Measurements from ENCODE around the gene KRT72.

DNA sequence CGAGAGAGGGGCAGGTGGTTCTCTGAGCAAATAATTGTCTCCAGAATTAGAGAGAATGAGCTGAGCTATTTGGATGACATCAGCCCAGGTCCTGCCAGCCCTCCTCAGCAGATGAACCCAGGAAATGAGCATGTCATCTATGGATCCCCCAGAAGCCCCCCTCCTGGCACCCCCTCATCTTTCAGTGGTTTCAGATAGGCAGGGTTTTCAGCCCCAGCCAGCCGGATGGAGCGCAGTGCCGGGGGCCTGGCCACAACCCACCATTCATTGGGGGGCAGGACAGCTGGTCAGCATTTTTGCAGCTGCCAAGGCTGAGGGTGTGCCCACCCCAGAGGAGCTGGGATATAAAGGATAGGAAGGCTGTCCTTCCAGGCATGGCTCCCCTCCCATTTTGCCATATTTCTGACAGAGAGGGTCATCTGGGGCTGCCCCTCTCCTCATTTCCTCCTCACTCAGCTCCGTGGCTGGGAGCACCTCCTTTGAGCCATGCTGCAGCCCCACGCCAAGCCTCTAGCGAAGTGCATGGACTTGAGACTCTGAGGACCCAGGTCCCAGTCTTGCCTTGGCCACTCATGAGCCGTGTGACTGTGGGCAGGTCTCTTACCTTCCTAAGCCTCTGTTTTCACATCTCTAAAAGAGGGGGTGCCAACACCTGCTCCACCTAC is 42.4 kb downstream of the KRT72 start:
- no peak for TF ChIP-seq POLR2AphosphoS5 (IDR thresholded peaks at IDR 0.05; ENCODE audit: low read depth, low read length)
- TF ChIP-seq SPI1 (IDR thresholded peaks at IDR 0.05; ENCODE audit: low read depth, low read length): no peak

Data from GM12891 (cell line).